Neural progenitor cell (in vitro differentiated cells): ENCODE measurements around the gene OMG. TPM values are rescaled to one million over a fixed set of nuclear protein-coding genes. Genes with fewer than 3 reads are reported as not detected.

ENCODE experiments used
- DNase-seq: peaks from one replicate; pipeline ENCODE4 v3.0.0-alpha.2; 2016; ENCODE audit warnings: low spot score
- H2AFZ ChIP-seq: fragments of 200-600 bp; sonication (generic); replicated peaks from 2 replicates; pipeline ENCODE4 v1.6.1; 2016; ENCODE audit warnings: antibody characterized with exemption
- H3F3A ChIP-seq: fragments of 200-600 bp; sonication (generic); 2 replicates; pipeline ENCODE4 v1.6.1; 2016; ENCODE audit warnings: antibody characterized with exemption, low read depth
- H3K27ac ChIP-seq: fragments of 200-600 bp; sonication (generic); 2 replicates; pipeline ENCODE4 v1.5.1; 2016; ENCODE audit warnings: mild to moderate bottlenecking
- H3K27me3 ChIP-seq: fragments of 200-600 bp; sonication (generic); 2 replicates; pipeline ENCODE4 v1.6.1; 2016; ENCODE audit warnings: mild to moderate bottlenecking, moderate library complexity
- H3K36me3 ChIP-seq: fragments of 200-600 bp; sonication (generic); 2 replicates; pipeline ENCODE4 v1.5.1; 2016
- H3K4me1 ChIP-seq: fragments of 200-600 bp; sonication (generic); 2 replicates; pipeline ENCODE4 v1.6.1; 2016; ENCODE audit warnings: mixed run types
- H3K4me2 ChIP-seq: fragments of 200-600 bp; sonication (generic); 2 replicates; pipeline ENCODE4 v1.6.1; 2016
- H3K4me3 ChIP-seq: fragments of 200-600 bp; sonication (generic); 2 replicates; pipeline ENCODE4 v1.5.1; 2016
- H3K79me2 ChIP-seq: fragments of 200-600 bp; sonication (generic); 2 replicates; pipeline ENCODE4 v1.6.1; 2016; ENCODE audit warnings: low read depth
- H3K9ac ChIP-seq: fragments of 200-600 bp; sonication (generic); 2 replicates; pipeline ENCODE4 v1.6.1; 2016
- H3K9me3 ChIP-seq: fragments of 200-600 bp; sonication (generic); 2 replicates; pipeline ENCODE4 v1.5.1; 2016; ENCODE audit warnings: low read depth
- H4K20me1 ChIP-seq: fragments of 200-600 bp; sonication (generic); 2 replicates; pipeline ENCODE4 v1.6.1; 2016; ENCODE audit warnings: low read depth
- H3K27ac Mint-ChIP-seq: 3 replicates; pipeline ENCODE4 v1.8.0; 2021; ENCODE audit warnings: mixed read lengths
- H3K27me3 Mint-ChIP-seq: 2 replicates; pipeline ENCODE4 v1.8.0; 2022; ENCODE audit warnings: low read depth, mild to moderate bottlenecking, inconsistent platforms, moderate library complexity, mixed read lengths; ENCODE audit not compliant: insufficient read depth
- H3K36me3 Mint-ChIP-seq: 3 replicates; pipeline ENCODE4 v1.8.0; 2021; ENCODE audit warnings: mixed read lengths
- H3K4me1 Mint-ChIP-seq: 3 replicates; pipeline ENCODE4 v1.8.0; 2021; ENCODE audit warnings: mixed read lengths
- H3K4me3 Mint-ChIP-seq: 3 replicates; pipeline ENCODE4 v1.8.0; 2021; ENCODE audit warnings: mild to moderate bottlenecking, moderate library complexity, mixed read lengths
- H3K9me3 Mint-ChIP-seq: 3 replicates; pipeline ENCODE4 v1.8.0; 2020; ENCODE audit warnings: mixed read lengths
- EZH2 ChIP-seq: fragments of 200-600 bp; sonication (generic); IDR thresholded peaks from 2 replicates; pipeline ENCODE4 v1.6.1; 2017; ENCODE audit warnings: antibody characterized with exemption, mild to moderate bottlenecking, moderate library complexity
- EZH2phosphoT487 ChIP-seq: fragments of 200-600 bp; sonication (generic); IDR thresholded peaks from 2 replicates; pipeline ENCODE4 v1.6.1; 2017; ENCODE audit warnings: antibody characterized with exemption
- total RNA-seq: library from RNA; depleted of rRNA; stranded (reverse); fragments of >200 nt; gene quantifications from 2 replicates; pipeline ENCODE4 v1.2.3, GENCODE V29; 2015; ENCODE audit warnings: low replicate concordance
- TF ChIP-seq, protein P1 (sequence below): fragments of 200-600 bp; sonication (generic); IDR thresholded peaks from 2 replicates; pipeline ENCODE4 v1.5.1; 2017; ENCODE audit warnings: antibody characterized with exemption, mild to moderate bottlenecking

Gene OMG
- total RNA-seq, 1 donor from 2014 or later, result not detected

DNA sequence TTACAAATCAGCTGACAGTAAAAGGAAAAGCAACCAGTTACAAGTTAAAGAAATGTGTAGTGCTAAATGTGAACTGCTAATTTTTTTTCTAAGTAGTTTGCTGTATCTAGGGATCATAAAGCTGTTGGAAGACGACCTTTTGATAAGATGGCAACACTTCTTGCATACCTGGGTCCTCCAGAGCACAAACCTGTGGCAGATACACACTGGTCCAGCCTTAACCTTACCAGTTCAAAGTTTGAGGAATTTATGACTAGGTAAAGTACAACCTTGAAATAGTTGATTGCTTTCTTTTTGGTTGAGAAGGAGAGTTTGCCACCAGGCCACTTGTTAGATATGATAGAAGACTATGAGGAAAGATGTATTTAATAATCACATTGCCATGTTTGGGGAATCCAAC is 35.4 kb downstream of the OMG start:
- Histone ChIP-seq H3F3A (no peaks in the 10 kb centered on the region), H3K4me3 (no peak overlapping the region), H3K9me3 (no peaks in the 10 kb centered on the region), H3K79me2 (no peaks in the 10 kb centered on the region), H3K9ac (no peak overlapping the region), H3K36me3 (peaks cover 17% of the 10 kb centered on the region), H3K4me1 (no peaks in the 10 kb centered on the region), H4K20me1 (no peaks in the 10 kb centered on the region), H3K27me3 (no peaks in the 10 kb centered on the region), H3K27ac (no peak overlapping the region), H2AFZ (no peak overlapping the region), H3K4me2 (no peak overlapping the region)
- Mint-ChIP-seq H3K4me1 (no peaks in the 10 kb centered on the region), H3K27me3 (no peaks in the 10 kb centered on the region), H3K9me3 (no peaks in the 10 kb centered on the region), H3K27ac (no peak overlapping the region), H3K4me3 (no peak overlapping the region), H3K36me3 (peaks cover 17% of the 10 kb centered on the region)
- TF ChIP-seq EZH2 (no peak), EZH2phosphoT487 (no peak)
- TF ChIP-seq, protein P1, sequence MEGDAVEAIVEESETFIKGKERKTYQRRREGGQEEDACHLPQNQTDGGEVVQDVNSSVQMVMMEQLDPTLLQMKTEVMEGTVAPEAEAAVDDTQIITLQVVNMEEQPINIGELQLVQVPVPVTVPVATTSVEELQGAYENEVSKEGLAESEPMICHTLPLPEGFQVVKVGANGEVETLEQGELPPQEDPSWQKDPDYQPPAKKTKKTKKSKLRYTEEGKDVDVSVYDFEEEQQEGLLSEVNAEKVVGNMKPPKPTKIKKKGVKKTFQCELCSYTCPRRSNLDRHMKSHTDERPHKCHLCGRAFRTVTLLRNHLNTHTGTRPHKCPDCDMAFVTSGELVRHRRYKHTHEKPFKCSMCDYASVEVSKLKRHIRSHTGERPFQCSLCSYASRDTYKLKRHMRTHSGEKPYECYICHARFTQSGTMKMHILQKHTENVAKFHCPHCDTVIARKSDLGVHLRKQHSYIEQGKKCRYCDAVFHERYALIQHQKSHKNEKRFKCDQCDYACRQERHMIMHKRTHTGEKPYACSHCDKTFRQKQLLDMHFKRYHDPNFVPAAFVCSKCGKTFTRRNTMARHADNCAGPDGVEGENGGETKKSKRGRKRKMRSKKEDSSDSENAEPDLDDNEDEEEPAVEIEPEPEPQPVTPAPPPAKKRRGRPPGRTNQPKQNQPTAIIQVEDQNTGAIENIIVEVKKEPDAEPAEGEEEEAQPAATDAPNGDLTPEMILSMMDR, result no peak
- no peak for DNase-seq

DNA sequence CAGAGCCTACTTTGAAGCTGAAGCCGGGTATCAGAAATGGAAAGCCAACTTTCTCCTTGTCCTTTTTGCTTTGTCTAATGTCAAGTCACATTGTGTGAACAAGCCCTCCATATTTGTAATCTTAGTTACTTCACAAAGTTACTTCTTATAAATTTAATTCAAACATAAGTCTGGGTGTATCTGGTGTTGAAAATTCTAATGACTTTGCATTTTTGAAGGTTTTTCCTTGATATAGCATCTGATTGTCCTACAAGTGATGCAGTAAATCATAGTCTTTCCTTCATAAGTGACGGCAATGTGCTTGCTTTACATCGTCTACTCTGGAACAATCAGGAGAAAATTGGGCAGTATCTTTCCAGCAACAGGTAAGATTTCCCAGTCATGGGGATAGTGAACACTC is 36.9 kb downstream of the OMG start:
- Mint-ChIP-seq H3K4me1 (no peaks in the 10 kb centered on the region), H3K9me3 (no peaks in the 10 kb centered on the region), H3K4me3 (no peak overlapping the region), H3K36me3 (peaks cover 6% of the 10 kb centered on the region), H3K27ac (no peak overlapping the region), H3K27me3 (no peaks in the 10 kb centered on the region)
- H3K9ac ChIP-seq, result no peak overlapping the region
- no peaks in the 10 kb centered on the region for H4K20me1 ChIP-seq
- no peak overlapping the region for H3K27ac ChIP-seq
- H3K9me3 ChIP-seq, result no peaks in the 10 kb centered on the region
- H3K27me3 ChIP-seq, result no peaks in the 10 kb centered on the region
- no peak overlapping the region for H3K4me3 ChIP-seq
- H3K4me2 ChIP-seq, result no peak overlapping the region
- TF ChIP-seq, protein P1, result no peak
- no peak for TF ChIP-seq EZH2phosphoT487
- no peak for TF ChIP-seq EZH2
- no peaks in the 10 kb centered on the region for H3F3A ChIP-seq
- H3K4me1 ChIP-seq, result no peaks in the 10 kb centered on the region
- H2AFZ ChIP-seq, result no peak overlapping the region
- no peaks in the 10 kb centered on the region for H3K79me2 ChIP-seq
- DNase-seq, result no peak
- peaks cover 14% of the 10 kb centered on the region for H3K36me3 ChIP-seq

DNA sequence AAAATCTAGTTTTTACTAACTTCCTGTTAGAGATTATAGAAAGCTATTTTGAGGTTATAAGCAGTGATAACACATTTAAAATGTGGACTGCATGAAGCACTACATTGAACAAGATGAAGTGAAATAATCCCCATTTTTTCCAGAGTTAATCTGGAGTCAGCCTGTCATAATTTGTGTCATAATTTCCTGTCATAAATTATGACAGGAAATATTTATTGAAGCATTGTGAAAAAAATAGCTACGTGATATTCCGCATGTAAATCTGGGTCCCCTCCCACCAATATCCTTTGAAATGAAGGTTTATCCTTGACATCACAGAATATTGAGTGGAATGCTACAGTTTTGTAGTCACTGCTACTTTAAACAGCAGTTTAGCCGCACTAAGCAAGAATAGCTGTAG is 40.1 kb downstream of the OMG start:
- Histone ChIP-seq H3K9ac (no peak overlapping the region), H3F3A (no peaks in the 10 kb centered on the region), H2AFZ (no peak overlapping the region), H3K4me1 (no peaks in the 10 kb centered on the region), H3K4me2 (no peak overlapping the region), H3K36me3 (peaks cover 15% of the 10 kb centered on the region), H3K4me3 (no peak overlapping the region), H4K20me1 (no peaks in the 10 kb centered on the region), H3K79me2 (no peaks in the 10 kb centered on the region), H3K9me3 (no peaks in the 10 kb centered on the region), H3K27ac (no peak overlapping the region), H3K27me3 (no peaks in the 10 kb centered on the region)
- Mint-ChIP-seq H3K4me1 (no peaks in the 10 kb centered on the region), H3K27ac (no peak overlapping the region), H3K9me3 (no peaks in the 10 kb centered on the region), H3K36me3 (peaks cover 2% of the 10 kb centered on the region), H3K4me3 (no peak overlapping the region), H3K27me3 (no peaks in the 10 kb centered on the region)
- no peak for DNase-seq
- no peak for TF ChIP-seq EZH2phosphoT487
- TF ChIP-seq, protein P1, result no peak
- TF ChIP-seq EZH2, result no peak
